ENCODE data around the gene RNASE13.

The RNASE13 gene

DNA sequence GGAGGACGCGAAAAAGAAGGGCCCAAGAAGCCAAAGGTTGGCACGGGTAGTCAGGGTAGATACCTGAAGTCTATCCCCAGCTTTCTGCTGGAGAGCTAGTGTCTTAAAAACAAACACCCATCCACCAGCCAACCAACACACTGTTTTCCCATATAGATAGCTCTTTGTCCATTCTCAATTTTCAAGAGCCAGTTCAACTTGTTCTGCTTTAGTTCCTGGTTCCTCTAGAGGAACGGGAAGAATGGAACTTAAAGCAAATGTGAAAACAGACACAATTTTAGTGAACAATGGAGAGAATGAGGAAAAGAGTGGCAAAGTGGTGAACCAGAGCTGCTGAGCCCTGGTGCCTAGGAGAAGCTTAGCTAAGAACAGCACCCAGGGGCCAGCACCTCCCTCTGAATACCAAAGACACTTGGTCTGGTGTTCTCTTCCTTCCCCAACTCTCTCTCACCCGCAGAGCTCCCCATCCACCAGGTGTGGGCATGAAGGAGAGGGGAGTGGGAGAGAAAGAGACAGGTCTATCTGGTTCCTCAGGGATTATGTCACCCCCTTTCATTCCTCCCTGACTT lies 13.5 kb downstream of the RNASE13 start:
- Histone ChIP-seq H4K20me1 (no peaks in the 10 kb centered on the region), H3K4me3 (no peak overlapping the region), H3K27ac (no peak overlapping the region), H3K36me3 (peaks cover 0 to 18% (median 4%) of the 10 kb centered on the region in 11 experiments; a peak in 8 of 22 replicates), H3K4me1 (peaks cover 19 to 67% (median 43%) of the 10 kb centered on the region in 10 experiments), H3K9ac (no peak overlapping the region), H3K4me2 (no peak overlapping the region), H3K27me3 (peaks cover 0 to 19% (median 8%) of the 10 kb centered on the region in 11 experiments; a peak in 10 of 22 replicates), H3K9me3 (replicated peaks in 1 of 11) (no peaks in the 10 kb centered on the region)
- TF ChIP-seq Cebpa-rat (IDR thresholded peaks at IDR 0.05), result no peak

GRCh38 chr14:21019366-21019765 lies 15.2 kb downstream of the RNASE13 start:
- TF ChIP-seq Cebpa-rat (IDR thresholded peaks at IDR 0.05), result no peak
- H3K27ac ChIP-seq, result no peak overlapping the region
- no peak overlapping the region for H3K4me3 ChIP-seq
- no peak overlapping the region for H3K9ac ChIP-seq
- peaks cover 12 to 72% (median 35%) of the 10 kb centered on the region in 10 experiments for H3K4me1 ChIP-seq
- H3K4me2 ChIP-seq, result peak overlapping the region in 1 of 11 experiments; percentile 6; a peak in 1 of 22 replicates
- H4K20me1 ChIP-seq, result no peaks in the 10 kb centered on the region
- H3K27me3 ChIP-seq, result peaks cover 0 to 7% (median 4%) of the 10 kb centered on the region in 11 experiments; a peak in 9 of 22 replicates
- H3K9me3 ChIP-seq (replicated peaks in 1 of 11), result no peaks in the 10 kb centered on the region
- peaks cover 0 to 18% (median 4%) of the 10 kb centered on the region in 11 experiments; a peak in 8 of 22 replicates for H3K36me3 ChIP-seq

DNA sequence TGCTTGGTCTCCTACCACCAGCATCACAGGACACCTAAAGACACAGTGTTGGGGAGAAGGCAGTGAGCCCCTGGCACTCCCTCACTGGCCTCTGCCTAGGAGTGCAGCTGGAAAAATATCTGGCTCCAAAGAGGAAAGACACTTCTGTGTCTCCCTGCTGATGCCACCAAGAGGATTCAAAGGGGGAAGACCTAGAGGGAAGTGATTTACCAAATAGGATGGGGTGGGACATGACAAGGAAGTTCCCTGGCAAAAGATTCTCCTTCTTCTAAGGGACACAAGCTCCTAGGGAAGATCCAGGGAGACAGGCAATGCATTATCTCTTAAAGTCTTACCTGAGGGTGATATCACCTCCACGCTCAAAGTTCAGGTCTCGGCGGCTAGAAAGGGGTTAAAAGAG lies 15.8 kb downstream of the RNASE13 start:
- no peak overlapping the region for H3K27ac ChIP-seq
- H3K4me2 ChIP-seq, result peak overlapping the region in 2 of 11 experiments; percentile 3 to 61; a peak in 3 of 22 replicates
- no peaks in the 10 kb centered on the region for H3K9me3 ChIP-seq (replicated peaks in 1 of 11)
- no peak overlapping the region for H3K9ac ChIP-seq
- H3K4me3 ChIP-seq, result no peak overlapping the region
- 0 out of 22 replicates have a peak, but pooled peaks cover 0 to 1% (median 0%) of the 10 kb centered on the region in 11 experiments for H3K27me3 ChIP-seq
- peaks cover 0 to 18% (median 4%) of the 10 kb centered on the region in 11 experiments; a peak in 8 of 22 replicates for H3K36me3 ChIP-seq
- no peak for TF ChIP-seq Cebpa-rat (IDR thresholded peaks at IDR 0.05)
- peaks cover 6 to 66% (median 30%) of the 10 kb centered on the region in 10 experiments for H3K4me1 ChIP-seq
- no peaks in the 10 kb centered on the region for H4K20me1 ChIP-seq

- Histone ChIP-seq H3K36me3 (peaks cover 0 to 18% (median 4%) of the 10 kb centered on the region in 11 experiments; a peak in 8 of 22 replicates), H3K27ac (no peak overlapping the region), H3K27me3 (no peaks in the 10 kb centered on the region), H4K20me1 (no peaks in the 10 kb centered on the region), H3K4me3 (no peak overlapping the region), H3K9me3 (replicated peaks in 1 of 11) (no peaks in the 10 kb centered on the region), H3K4me1 (peaks cover 1 to 61% (median 25%) of the 10 kb centered on the region in 10 experiments; a peak in 19 of 20 replicates), H3K4me2 (peak overlapping the region in 2 of 11 experiments; percentile 40 to 61; a peak in 5 of 22 replicates), H3K9ac (no peak overlapping the region)
- TF ChIP-seq Cebpa-rat (IDR thresholded peaks at IDR 0.05), result no peak
These were observed 16.3 kb downstream of the RNASE13 start for GRCh38 chr14:21018286-21018685.

GRCh38 chr14:21017528-21018245 lies 16.9 kb downstream of the RNASE13 start:
- no peak for TF ChIP-seq Cebpa-rat (IDR thresholded peaks at IDR 0.05)
- Histone ChIP-seq H4K20me1 (no peaks in the 10 kb centered on the region; a peak in 1 of 22 replicates), H3K27ac (0 out of 22 replicates have a peak overlapping the region, but pooled peaks of 1 of the 11 experiments have one; percentile 5), H3K4me1 (peaks cover 0 to 55% (median 20%) of the 10 kb centered on the region in 10 experiments; a peak in 13 of 20 replicates), H3K4me2 (peak overlapping the region in 5 of 11 experiments; percentile 25 to 61 (median 40); a peak in 10 of 22 replicates), H3K27me3 (no peaks in the 10 kb centered on the region), H3K4me3 (no peak overlapping the region), H3K36me3 (peaks cover 0 to 18% (median 4%) of the 10 kb centered on the region in 11 experiments; a peak in 8 of 22 replicates), H3K9ac (no peak overlapping the region), H3K9me3 (replicated peaks in 1 of 11) (no peaks in the 10 kb centered on the region)

DNA sequence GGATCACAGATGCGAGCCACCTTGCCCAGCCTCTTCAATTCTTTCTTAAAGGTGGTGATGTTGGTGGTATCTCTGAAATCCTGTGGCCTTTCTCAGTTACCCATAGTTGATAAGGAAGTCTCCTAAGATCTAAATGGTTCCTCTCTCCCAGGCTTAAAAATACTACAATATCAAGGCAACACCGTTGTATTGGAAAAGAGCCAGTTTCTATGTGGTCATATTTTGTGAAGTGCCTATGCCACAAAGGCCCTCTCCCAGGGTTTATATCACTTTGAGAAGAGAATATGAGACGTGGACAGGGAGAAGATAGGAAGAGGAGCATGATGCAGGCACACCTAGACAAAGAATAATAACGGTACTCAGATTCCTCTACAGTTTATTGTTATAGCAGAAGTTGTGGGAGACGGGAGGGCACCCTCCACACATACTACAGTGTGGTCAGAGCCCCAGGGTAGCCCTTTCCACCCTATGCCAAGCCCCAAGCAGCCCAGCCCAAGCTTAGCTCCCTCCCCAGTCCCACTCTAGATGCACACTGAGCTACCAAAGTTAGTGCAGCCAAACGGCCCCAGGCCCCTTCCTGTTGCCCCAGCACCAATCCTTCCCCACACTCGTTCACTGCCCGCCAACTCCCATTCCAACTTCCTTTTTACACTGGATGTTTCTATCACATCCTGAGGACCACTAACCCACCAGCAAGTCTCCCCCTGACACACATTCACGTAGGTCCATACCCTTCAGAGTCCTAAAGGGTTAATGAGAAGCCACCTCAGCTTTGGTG lies 18.0 kb downstream of the RNASE13 start:
- no peak for TF ChIP-seq Cebpa-rat (IDR thresholded peaks at IDR 0.05)
- H3K9me3 ChIP-seq (replicated peaks in 1 of 11), result no peaks in the 10 kb centered on the region

DNA sequence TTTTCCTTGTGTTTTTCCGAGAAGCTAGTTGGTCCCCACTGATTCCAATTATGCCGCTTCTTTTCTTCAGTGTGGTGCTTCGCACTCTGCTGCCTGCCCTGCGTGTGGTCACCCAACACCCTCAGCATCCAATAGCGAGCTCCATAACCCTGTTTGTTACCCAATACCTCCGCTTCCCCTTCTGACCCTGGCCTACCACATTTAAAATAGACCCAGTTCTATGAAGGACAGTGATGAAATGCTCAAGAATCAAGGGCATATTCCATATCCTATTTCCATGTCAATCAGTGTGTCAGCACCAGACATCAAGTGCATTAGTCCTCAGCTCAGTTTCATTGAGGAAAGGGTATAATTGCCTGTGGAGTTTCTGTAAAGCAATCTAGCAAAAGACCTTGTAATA lies 19.3 kb downstream of the RNASE13 start:
- no peak for TF ChIP-seq Cebpa-rat (IDR thresholded peaks at IDR 0.05)
- Histone ChIP-seq H3K36me3 (peaks cover 0 to 18% (median 0%) of the 10 kb centered on the region in 11 experiments; a peak in 7 of 22 replicates), H4K20me1 (no peaks in the 10 kb centered on the region; a peak in 1 of 22 replicates), H3K9ac (no peak overlapping the region), H3K4me2 (peak overlapping the region in 1 of 11 experiments; percentile 13; a peak in 3 of 22 replicates), H3K27me3 (no peaks in the 10 kb centered on the region), H3K4me3 (no peak overlapping the region), H3K9me3 (replicated peaks in 1 of 11) (no peaks in the 10 kb centered on the region), H3K27ac (no peak overlapping the region), H3K4me1 (peaks cover 0 to 45% (median 14%) of the 10 kb centered on the region in 10 experiments; a peak in 12 of 20 replicates)

More for the DNA sequence above, 18.0 kb downstream of the RNASE13 start:
- Histone ChIP-seq H3K27me3 (no peaks in the 10 kb centered on the region), H3K4me2 (peak overlapping the region in 5 of 11 experiments; percentile 8 to 61 (median 40); a peak in 8 of 22 replicates), H3K9ac (no peak overlapping the region), H4K20me1 (no peaks in the 10 kb centered on the region; a peak in 1 of 22 replicates), H3K36me3 (peaks cover 0 to 18% (median 4%) of the 10 kb centered on the region in 11 experiments; a peak in 8 of 22 replicates), H3K4me3 (no peak overlapping the region), H3K27ac (no peak overlapping the region), H3K4me1 (peaks cover 0 to 45% (median 16%) of the 10 kb centered on the region in 10 experiments; a peak in 12 of 20 replicates)

DNA sequence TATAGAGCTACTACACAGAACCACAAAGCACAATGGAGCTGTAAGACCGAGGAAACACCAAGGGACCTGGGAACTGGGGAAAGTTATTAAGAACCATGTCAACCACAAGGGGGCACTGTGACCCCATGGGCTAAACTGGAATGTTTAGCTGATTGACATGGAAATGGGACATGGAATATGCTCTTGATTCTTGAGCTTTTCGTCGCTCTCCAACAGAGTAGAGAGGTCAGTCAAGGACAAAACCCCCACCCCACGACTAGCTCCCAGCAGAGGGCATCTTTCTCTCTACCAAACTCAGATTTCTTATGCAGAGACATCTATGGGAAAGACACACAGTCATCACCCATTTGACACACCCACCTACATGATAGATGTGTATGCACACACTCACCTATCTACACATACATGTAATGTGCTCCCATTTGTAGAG lies 19.8 kb downstream of the RNASE13 start:
- Histone ChIP-seq H3K27ac (no peak overlapping the region), H3K4me1 (peaks cover 0 to 45% (median 14%) of the 10 kb centered on the region in 10 experiments; a peak in 12 of 20 replicates), H3K4me2 (peak overlapping the region in 1 of 11 experiments; percentile 13; a peak in 2 of 22 replicates), H3K9me3 (replicated peaks in 1 of 11) (no peaks in the 10 kb centered on the region), H3K4me3 (no peak overlapping the region), H3K36me3 (peaks cover 0 to 18% (median 0%) of the 10 kb centered on the region in 11 experiments; a peak in 7 of 22 replicates), H3K9ac (no peak overlapping the region), H4K20me1 (no peaks in the 10 kb centered on the region; a peak in 1 of 22 replicates), H3K27me3 (no peaks in the 10 kb centered on the region)
- TF ChIP-seq Cebpa-rat (IDR thresholded peaks at IDR 0.05), result no peak

Measured in BLaER1 treated with 17β-estradiol and CSF1 and Interleukin-3, amounts not matched to agents 10 nM and 100 nM (cell line).